NOMO-1 treated with DMSO at 0.1 percent for 48 hours (cell line): ENCODE measurements around the gene DCHS1.

Source experiments
- DNase-seq: peaks from one replicate; lab custom pipeline; 2025; ENCODE audit not compliant: unreplicated experiment; lab: John Stamatoyannopoulos, UW

Gene DCHS1

GRCh38 chr11:6671991-6672390, 16.4 kb upstream of the DCHS1 start:
- no peak for DNase-seq

- no peak for DNase-seq
Observed at GRCh38 chr11:6670202-6670830, 14.7 kb upstream of the DCHS1 start.

GRCh38 chr11:6667733-6668374, 12.2 kb upstream of the DCHS1 start:
- peak; percentile 15 for DNase-seq

- DNase-seq: no peak
Observed at GRCh38 chr11:6666302-6667183, 10.9 kb upstream of the DCHS1 start.

- no peak for DNase-seq
Observed at GRCh38 chr11:6664551-6664950, 8.9 kb upstream of the DCHS1 start.

GRCh38 chr11:6663794-6664469, 8.3 kb upstream of the DCHS1 start:
- no peak for DNase-seq

GRCh38 chr11:6660712-6661111, 5.1 kb upstream of the DCHS1 start:
- DNase-seq: no peak

- no peak for DNase-seq
Observed at GRCh38 chr11:6658647-6659046, 3.0 kb upstream of the DCHS1 start.

GRCh38 chr11:6657346-6657745, 1.7 kb upstream of the DCHS1 start:
- no peak for DNase-seq

- no peak for DNase-seq
Observed at GRCh38 chr11:6656936-6657335, 1.3 kb upstream of the DCHS1 start.

- no peak for DNase-seq
Observed at GRCh38 chr11:6656584-6656915, 941 bp upstream of the DCHS1 start.

GRCh38 chr11:6655020-6655789, 404 bp downstream of the DCHS1 start:
- no peak for DNase-seq

- DNase-seq: no peak
Observed at GRCh38 chr11:6654281-6655019, 1.2 kb downstream of the DCHS1 start.

- DNase-seq: no peak
Observed at GRCh38 chr11:6653656-6654055, 2.0 kb downstream of the DCHS1 start.

GRCh38 chr11:6653097-6653496, 2.5 kb downstream of the DCHS1 start:
- DNase-seq: no peak

- DNase-seq: no peak
Observed at GRCh38 chr11:6652182-6652581, 3.4 kb downstream of the DCHS1 start.

GRCh38 chr11:6650980-6651379, 4.6 kb downstream of the DCHS1 start:
- no peak for DNase-seq

GRCh38 chr11:6650104-6650503, 5.5 kb downstream of the DCHS1 start:
- no peak for DNase-seq

GRCh38 chr11:6648501-6648900, 7.1 kb downstream of the DCHS1 start:
- DNase-seq: peak; percentile 56

- no peak for DNase-seq
Observed at GRCh38 chr11:6647836-6648235, 7.8 kb downstream of the DCHS1 start.
